Activated CD8-positive, alpha-beta T cell treated with anti-CD3 and anti-CD28 coated beads for 36 hours (primary cell): ENCODE data around the gene SRPK2. TPM values are rescaled to one million over a fixed set of nuclear protein-coding genes. Genes with fewer than 3 reads are reported as not detected.

Experiments
- ATAC-seq: fragments of 200-7000 bp; cut with Tn5 transposase; one replicate; pipeline ENCODE4 v1.10.0; 2021; ENCODE audit warnings: mild to moderate bottlenecking, moderate library complexity
- CTCF ChIA-PET: fragments of 350-600 bp; sonication (Branson Sonifier 250); formaldehyde crosslinking; loops from one replicate; lab custom pipeline; 2021; ENCODE audit warnings: antibody characterized with exemption; lab: Charles Lee
- POLR2A ChIA-PET: fragments of 350-600 bp; sonication (Branson Sonifier 250); formaldehyde crosslinking; loops from one replicate; lab custom pipeline; 2021; ENCODE audit warnings: antibody characterized with exemption; lab: Charles Lee
- DNase-seq: peaks from one replicate; pipeline ENCODE4 v3.0.0-alpha.2; 2020
- H3K27ac Mint-ChIP-seq: one replicate; pipeline ENCODE4 v1.8.0; 2021; ENCODE audit warnings: mild to moderate bottlenecking, mixed read lengths
- H3K27me3 Mint-ChIP-seq: one replicate; pipeline ENCODE4 v1.8.0; 2021; ENCODE audit warnings: mixed read lengths
- H3K36me3 Mint-ChIP-seq: one replicate; pipeline ENCODE4 v1.8.0; 2021; ENCODE audit warnings: low read depth, mixed read lengths
- H3K4me1 Mint-ChIP-seq: one replicate; pipeline ENCODE4 v1.8.0; 2021; ENCODE audit warnings: low read depth, mixed read lengths
- H3K4me3 Mint-ChIP-seq: one replicate; pipeline ENCODE4 v1.8.0; 2021; ENCODE audit warnings: mild to moderate bottlenecking, moderate library complexity, mixed read lengths
- H3K9me3 Mint-ChIP-seq: one replicate; pipeline ENCODE4 v1.8.0; 2021; ENCODE audit warnings: mixed read lengths
- intact Hi-C: fragments of 100-400 bp; cut with micrococcal nuclease; formaldehyde crosslinking; loops from one replicate; pipeline ENCODE4 v1.10.0; 2022
- total RNA-seq, 2 experiments: library from RNA; stranded (reverse); gene quantifications; one replicate each; pipeline ENCODE4 v1.2.3, GENCODE V29; 2021
- TF ChIP-seq, protein P1 (sequence below): fragments of 200-600 bp; IDR thresholded peaks from one replicate; pipeline ENCODE4 v1.8.0; 2022; ENCODE audit warnings: antibody characterized with exemption, mild to moderate bottlenecking

Gene SRPK2
- total RNA-seq, 2 experiments from 2014 or later = 32.9 to 33.5 TPM

DNA sequence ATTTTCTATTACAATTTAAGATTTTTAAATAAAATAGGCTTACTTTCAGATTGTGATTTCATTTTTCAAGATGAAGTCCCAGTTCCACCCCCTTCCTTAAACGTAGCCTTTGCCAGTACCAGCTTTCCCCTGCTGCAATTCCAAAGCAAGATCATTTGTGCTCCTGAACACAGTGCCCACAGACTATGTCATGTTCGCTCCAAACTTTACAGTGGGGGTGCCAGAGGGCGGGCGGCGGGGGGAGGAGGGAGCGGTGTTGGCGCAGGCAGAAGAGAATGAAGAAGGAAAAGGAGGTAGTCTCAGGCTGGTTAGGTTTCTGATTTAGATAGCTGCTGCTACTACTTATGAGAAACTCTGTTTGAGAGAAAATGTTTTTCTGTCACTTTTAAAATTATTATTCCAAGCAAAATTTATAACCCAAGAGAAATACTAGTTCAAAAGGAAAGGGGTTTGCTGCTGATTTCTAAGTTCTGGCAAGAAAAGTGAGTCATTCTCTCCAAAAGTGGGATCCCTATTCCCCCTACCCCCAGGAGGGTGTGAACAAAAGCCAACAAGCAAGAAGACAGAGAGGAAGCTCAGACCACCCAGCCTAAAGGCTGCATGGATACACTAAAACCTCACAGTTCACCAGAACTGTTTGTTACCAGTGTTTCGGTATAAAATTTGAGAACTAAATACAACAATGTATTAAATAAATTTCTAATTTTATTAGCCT, 109.6 kb downstream of the SRPK2 start:
- intact Hi-C loops = no loop called here
- ATAC-seq = peak; percentile 42
- peaks cover 28% of the 10 kb centered on the region for H3K4me1 Mint-ChIP-seq
- H3K27ac Mint-ChIP-seq = no peak overlapping the region
- DNase-seq = no peak
- H3K9me3 Mint-ChIP-seq = no peaks in the 10 kb centered on the region
- POLR2A ChIA-PET = interaction anchor here (0.6 kb wide), 1 partner anchor 10 kb away, joined by 3 read pairs; no protein-coding TSS in a partner anchor
- H3K27me3 Mint-ChIP-seq = no peaks in the 10 kb centered on the region
- no peak overlapping the region for H3K4me3 Mint-ChIP-seq
- CTCF ChIA-PET = interaction anchor here (1.3 kb wide), 1 partner anchor 15 kb away, joined by 3 read pairs; no protein-coding TSS in a partner anchor
- TF ChIP-seq, protein P1, sequence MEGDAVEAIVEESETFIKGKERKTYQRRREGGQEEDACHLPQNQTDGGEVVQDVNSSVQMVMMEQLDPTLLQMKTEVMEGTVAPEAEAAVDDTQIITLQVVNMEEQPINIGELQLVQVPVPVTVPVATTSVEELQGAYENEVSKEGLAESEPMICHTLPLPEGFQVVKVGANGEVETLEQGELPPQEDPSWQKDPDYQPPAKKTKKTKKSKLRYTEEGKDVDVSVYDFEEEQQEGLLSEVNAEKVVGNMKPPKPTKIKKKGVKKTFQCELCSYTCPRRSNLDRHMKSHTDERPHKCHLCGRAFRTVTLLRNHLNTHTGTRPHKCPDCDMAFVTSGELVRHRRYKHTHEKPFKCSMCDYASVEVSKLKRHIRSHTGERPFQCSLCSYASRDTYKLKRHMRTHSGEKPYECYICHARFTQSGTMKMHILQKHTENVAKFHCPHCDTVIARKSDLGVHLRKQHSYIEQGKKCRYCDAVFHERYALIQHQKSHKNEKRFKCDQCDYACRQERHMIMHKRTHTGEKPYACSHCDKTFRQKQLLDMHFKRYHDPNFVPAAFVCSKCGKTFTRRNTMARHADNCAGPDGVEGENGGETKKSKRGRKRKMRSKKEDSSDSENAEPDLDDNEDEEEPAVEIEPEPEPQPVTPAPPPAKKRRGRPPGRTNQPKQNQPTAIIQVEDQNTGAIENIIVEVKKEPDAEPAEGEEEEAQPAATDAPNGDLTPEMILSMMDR = no peak
- H3K36me3 Mint-ChIP-seq = no peaks in the 10 kb centered on the region

- no peaks in the 10 kb centered on the region for H3K36me3 Mint-ChIP-seq
These were observed 110.2 kb downstream of the SRPK2 start for GRCh38 chr7:105278565-105278964.

DNA sequence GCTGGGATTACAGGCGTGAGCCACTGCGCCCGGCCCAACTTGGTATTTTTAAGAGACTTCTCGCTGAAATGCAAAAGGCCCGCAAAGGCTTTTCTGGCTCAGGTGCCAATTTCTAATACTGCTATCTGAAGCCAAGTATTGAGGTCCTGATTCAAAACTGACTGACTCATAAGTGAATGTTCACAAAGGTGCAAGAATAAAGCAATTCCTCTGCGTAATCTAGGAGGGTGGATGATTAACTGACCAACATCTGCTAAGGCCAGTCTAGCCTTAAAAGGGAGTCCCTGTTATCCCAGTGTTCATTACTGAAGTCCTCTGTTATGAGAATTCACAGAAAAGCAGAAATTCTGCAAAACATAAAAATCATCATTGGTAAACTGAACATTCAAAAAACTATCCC, 111.4 kb downstream of the SRPK2 start:
- Mint-ChIP-seq H3K27me3 (no peaks in the 10 kb centered on the region), H3K4me1 (peaks cover 22% of the 10 kb centered on the region), H3K36me3 (no peaks in the 10 kb centered on the region), H3K4me3 (no peak overlapping the region), H3K9me3 (no peaks in the 10 kb centered on the region), H3K27ac (no peak overlapping the region)
- intact Hi-C loops = no loop called here
- DNase-seq = no peak
- CTCF ChIA-PET = no interaction called here
- TF ChIP-seq, protein P1 = no peak
- POLR2A ChIA-PET = no interaction called here
- ATAC-seq = no peak

More at GRCh38 chr7:105278565-105278964, 110.2 kb downstream of the SRPK2 start:
- POLR2A ChIA-PET = interaction anchor here (0.6 kb wide), 1 partner anchor 10 kb away, joined by 3 read pairs; no protein-coding TSS in a partner anchor
- H3K27me3 Mint-ChIP-seq = no peaks in the 10 kb centered on the region
- intact Hi-C loops = no loop called here
- ATAC-seq (no peak), DNase-seq (no peak)
- TF ChIP-seq, protein P1 = no peak
- peaks cover 28% of the 10 kb centered on the region for H3K4me1 Mint-ChIP-seq
- H3K4me3 Mint-ChIP-seq = no peak overlapping the region
- H3K9me3 Mint-ChIP-seq = no peaks in the 10 kb centered on the region
- H3K27ac Mint-ChIP-seq = no peak overlapping the region
- CTCF ChIA-PET = no interaction called here

DNA sequence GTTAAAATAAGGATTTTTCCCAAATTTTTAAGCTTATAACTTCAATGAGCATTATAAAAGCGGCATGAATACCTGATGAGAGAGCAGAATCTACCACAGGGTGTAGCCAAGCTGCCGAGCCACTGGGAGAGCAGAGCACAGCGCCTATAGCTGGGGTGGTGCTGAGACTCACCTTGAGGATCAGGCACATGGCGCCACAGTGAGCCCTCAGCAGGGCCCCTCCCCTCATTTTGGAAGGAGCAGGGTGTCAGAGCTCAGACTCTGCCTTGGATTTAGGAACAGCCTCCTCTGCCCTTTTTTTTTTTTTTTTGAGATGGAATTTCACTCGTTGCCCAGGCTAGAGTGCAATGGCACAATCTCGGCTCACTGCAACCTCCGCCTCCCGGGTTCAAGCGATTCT, 118.6 kb downstream of the SRPK2 start:
- no peaks in the 10 kb centered on the region for H3K36me3 Mint-ChIP-seq
- ChIA-PET CTCF (interaction anchor here (1.9 kb wide), 1 partner anchor 117 kb away, joined by 4 read pairs; no protein-coding TSS in a partner anchor), POLR2A (no interaction called here)
- DNase-seq (peak; percentile 20), ATAC-seq (no peak)
- TF ChIP-seq, protein P1 = no peak
- peak overlapping the region; percentile 9 for H3K4me3 Mint-ChIP-seq
- no peaks in the 10 kb centered on the region for H3K9me3 Mint-ChIP-seq
- no peaks in the 10 kb centered on the region for H3K27me3 Mint-ChIP-seq
- no peak overlapping the region for H3K27ac Mint-ChIP-seq
- peaks cover 38% of the 10 kb centered on the region for H3K4me1 Mint-ChIP-seq
- intact Hi-C loops = no loop called here

- TF ChIP-seq, protein P1 = no peak
- POLR2A ChIA-PET = no interaction called here
- DNase-seq (no peak), ATAC-seq (peak; percentile 21)
- no peaks in the 10 kb centered on the region for H3K9me3 Mint-ChIP-seq
- peak overlapping the region; percentile 94 for H3K27ac Mint-ChIP-seq
- H3K4me1 Mint-ChIP-seq = peaks cover 44% of the 10 kb centered on the region
- intact Hi-C loops = no loop called here
- CTCF ChIA-PET = interaction anchor here (1.2 to 1.7 kb wide), 3 partner anchors 29 to 259 kb away, joined by 3 to 4 read pairs (median 3); no protein-coding TSS in a partner anchor
- no peaks in the 10 kb centered on the region for H3K36me3 Mint-ChIP-seq
- H3K4me3 Mint-ChIP-seq = peak overlapping the region; percentile 79
- no peaks in the 10 kb centered on the region for H3K27me3 Mint-ChIP-seq
These were observed 119.3 kb downstream of the SRPK2 start for GRCh38 chr7:105269397-105269796.
